Stomach (tissue), 4 donors: ENCODE data around the gene MAGI1.

ENCODE experiments used
- CTCF ChIP-seq, 7 experiments: fragments of 450-650 bp in 4 of 7; fragments of 200-600 bp in 3 of 7; sonication (generic) in 3 of 7; IDR thresholded peaks; one replicate each; pipeline ENCODE4 v1.5.1; 2016 to 2019; ENCODE audit warnings: antibody characterized with exemption in 7 of 7, control low read depth in 2 of 7, mild to moderate bottlenecking in 1 of 7
- EP300 ChIP-seq: sonication (generic); formaldehyde crosslinking; IDR thresholded peaks from one replicate; pipeline ENCODE4 v1.6.1; 2017; ENCODE audit warnings: antibody characterized with exemption
- POLR2A ChIP-seq, 4 donors: fragments of 450-650 bp; IDR thresholded peaks; one replicate each; pipeline ENCODE4 v1.6.1; 2016; ENCODE audit warnings: antibody characterized with exemption in 4 of 4, control low read depth in 2 of 4, mild to moderate bottlenecking in 1 of 4, moderate library complexity in 1 of 4
- POLR2AphosphoS5 ChIP-seq, 3 donors: sonication (generic); formaldehyde crosslinking; IDR thresholded peaks; one replicate each; pipeline ENCODE4 v1.6.1; 2016; ENCODE audit warnings: antibody characterized with exemption in 3 of 3

- TF ChIP-seq CTCF (IDR thresholded peaks at IDR 0.05): no peak
- TF ChIP-seq POLR2A (IDR thresholded peaks at IDR 0.05): no peak
- no peak for TF ChIP-seq EP300
- no peak for TF ChIP-seq POLR2AphosphoS5 (IDR thresholded peaks at IDR 0.05)
Measured at GRCh38 chr3:65524584-65524983, 514.1 kb downstream of the MAGI1 start.
